Activated T-cell treated with anti-CD3 and anti-CD28 coated beads, Interleukin-2, amount 50 U/mL, for 72 hours (primary cell): ENCODE results near the gene AHSA1. TPM values are rescaled to one million over a fixed set of nuclear protein-coding genes. Genes with fewer than 3 reads are reported as not detected.
"Not testable (repeated sequence)": the region's sequence is repeated elsewhere in the genome, so short reads cannot be mapped to it uniquely, and the experiment has no call there.

Source experiments
- ATAC-seq, 2 donors: fragments of 150-1000 bp; cut with Tn5 transposase; replicated peaks in 1 of 2; 2 replicates each; pipeline ENCODE4 v1.10.0; 2021; ENCODE audit warnings: moderate library complexity in 2 of 2, mild to moderate bottlenecking in 1 of 2
- DNase-seq, 2 donors: peaks; one replicate each; pipeline ENCODE4 v3.0.0; 2021 to 2022; ENCODE audit warnings: mixed read lengths in 1 of 2
- H3K27ac Mint-ChIP-seq: one replicate; pipeline ENCODE4 v1.8.0; 2022; ENCODE audit warnings: mild to moderate bottlenecking, moderate library complexity, mixed read lengths
- H3K27me3 Mint-ChIP-seq: one replicate; pipeline ENCODE4 v1.8.0; 2022; ENCODE audit warnings: low read depth, mixed read lengths
- H3K36me3 Mint-ChIP-seq, 2 donors: one replicate each; pipeline ENCODE4 v1.8.0; 2022; ENCODE audit warnings: mixed read lengths in 2 of 2, mild to moderate bottlenecking in 1 of 2; ENCODE audit not compliant: insufficient read depth in 2 of 2
- H3K4me1 Mint-ChIP-seq: one replicate; pipeline ENCODE4 v1.8.0; 2022; ENCODE audit warnings: low read depth, mixed read lengths
- H3K4me3 Mint-ChIP-seq, 2 donors: one replicate each; pipeline ENCODE4 v1.8.0; 2022; ENCODE audit warnings: mild to moderate bottlenecking in 2 of 2, mixed read lengths in 2 of 2, moderate library complexity in 2 of 2
- H3K9me3 Mint-ChIP-seq, 2 donors: one replicate each; pipeline ENCODE4 v1.8.0; 2022; ENCODE audit warnings: mixed read lengths in 2 of 2
- total RNA-seq, 2 donors: library from RNA; stranded (reverse); gene quantifications; one replicate each; pipeline ENCODE4 v1.2.3, GENCODE V29; 2022

AHSA1 gene
- total RNA-seq = 100 to 1,000 TPM in 1 of 2 donors, 10 to 100 TPM in 1; 79.1 to 101 TPM

DNA sequence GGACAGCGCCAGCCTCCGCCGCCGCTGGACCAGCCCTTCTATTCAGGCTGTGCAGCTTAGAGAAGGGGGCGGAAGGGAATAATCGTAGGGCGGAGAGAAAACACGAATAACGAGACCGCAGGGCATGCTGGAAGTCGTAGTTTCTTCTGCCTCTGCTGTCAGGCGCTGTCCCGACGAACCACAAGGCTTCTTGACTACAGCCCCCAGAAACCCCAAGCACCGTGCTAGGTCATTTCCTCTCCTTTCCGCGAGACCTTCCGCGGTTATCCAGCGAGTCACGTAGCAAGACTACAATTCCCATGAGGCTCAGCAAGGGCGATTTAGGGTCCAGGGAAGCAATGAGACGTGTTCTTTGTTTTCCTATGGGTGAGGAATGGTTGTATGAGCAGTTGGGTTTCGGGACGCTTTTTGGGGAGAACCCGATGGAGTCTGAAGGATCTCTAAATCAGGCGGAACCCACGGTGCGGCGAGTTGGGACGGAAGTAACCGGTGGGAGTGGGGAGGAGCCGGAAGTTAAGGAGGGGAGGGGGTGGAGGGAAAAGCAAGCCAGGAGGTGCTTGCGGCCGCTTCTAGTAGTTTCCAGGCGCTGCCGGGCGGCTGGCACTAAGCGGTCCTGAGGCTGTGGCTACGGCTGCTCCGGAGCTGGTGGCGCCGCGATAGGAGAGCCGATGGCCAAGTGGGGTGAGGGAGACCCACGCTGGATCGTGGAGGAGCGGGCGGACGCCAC lies at the start of gene AHSA1, which contains the start of gene VIPAS39:
AHSA1 (plus strand) TSS at position 572 of the 727 bp plus-strand sequence; CDS start at position 669, 97 bp downstream.
VIPAS39 (minus strand) TSS at position 80 of the 727 bp plus-strand sequence. CDS start 3,499 bp downstream, outside the sequence.
- peak; percentile 91 to 96 for DNase-seq
- Mint-ChIP-seq H3K9me3 (no peaks in the 10 kb centered on the region), H3K4me3 (peak within 1 kb of the TSS; percentile 97 to 100), H3K4me1 (peaks cover 42% of the 10 kb centered on the region), H3K36me3 (peaks cover 19 to 35% of the 10 kb centered on the region in 2 donors), H3K27ac (peak within 1 kb of the TSS; percentile 100), H3K27me3 (no peaks in the 10 kb centered on the region)
- ATAC-seq = peak; percentile 95

DNA sequence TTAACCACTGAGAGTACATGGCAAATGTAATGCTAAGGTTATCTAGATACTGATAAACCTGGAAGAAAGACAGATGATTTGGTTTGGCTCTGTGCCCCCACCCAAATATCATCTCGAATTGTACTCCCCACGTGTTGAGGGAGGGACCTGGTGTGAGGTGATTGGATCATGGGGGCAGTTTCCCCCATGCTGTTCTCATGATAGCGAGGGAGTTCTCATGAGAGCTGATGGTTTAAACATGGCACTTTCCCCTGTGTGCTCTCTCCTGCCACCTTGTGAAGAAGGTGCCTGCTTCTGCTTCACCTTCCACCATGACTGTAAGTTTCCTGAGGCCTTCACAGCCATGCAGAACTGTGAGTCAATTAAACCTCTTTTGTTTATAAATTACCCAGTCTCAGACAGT lies 48.8 kb upstream of the AHSA1 start:
- ATAC-seq = no peak
- H3K4me3 Mint-ChIP-seq = no peak overlapping the region
- H3K27me3 Mint-ChIP-seq = no peaks in the 10 kb centered on the region
- H3K4me1 Mint-ChIP-seq = peaks cover 17% of the 10 kb centered on the region
- H3K36me3 Mint-ChIP-seq = peaks cover 0 to 1% of the 10 kb centered on the region in 2 donors
- no peak for DNase-seq
- no peaks in the 10 kb centered on the region for H3K9me3 Mint-ChIP-seq
- no peak overlapping the region for H3K27ac Mint-ChIP-seq

DNA sequence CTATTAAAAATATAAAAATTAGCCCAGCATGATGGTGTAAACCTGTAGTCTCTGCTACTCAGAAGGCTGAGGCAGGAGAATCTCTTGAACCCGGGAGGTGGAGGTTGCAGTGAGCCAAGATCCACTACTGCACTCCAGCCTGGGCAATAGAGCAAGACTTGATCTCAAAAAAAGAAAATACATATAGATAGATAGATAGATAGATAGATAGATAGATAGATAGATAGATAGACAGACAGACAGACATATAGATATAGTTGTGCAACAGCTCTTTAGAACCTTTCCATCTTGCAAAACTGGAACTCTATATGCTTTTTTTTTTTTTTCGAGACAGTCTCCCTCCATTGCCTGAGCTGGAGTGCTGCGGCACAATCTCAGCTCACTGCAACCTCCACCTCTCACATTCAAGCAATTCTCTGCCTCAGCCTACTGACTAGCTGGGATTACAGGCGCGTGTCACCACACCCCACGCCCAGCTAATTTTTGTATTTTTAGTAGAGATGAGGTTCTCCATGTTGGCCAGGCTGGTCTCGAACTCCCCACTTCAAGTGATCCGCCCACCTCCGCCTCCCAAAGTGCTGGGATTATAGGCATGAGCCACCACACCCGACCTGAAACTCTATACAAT lies 42.4 kb upstream of the AHSA1 start:
- not testable (repeated sequence) for H3K27ac Mint-ChIP-seq, H3K27me3 Mint-ChIP-seq, ATAC-seq, H3K4me3 Mint-ChIP-seq, H3K9me3 Mint-ChIP-seq, H3K4me1 Mint-ChIP-seq, DNase-seq
- H3K36me3 Mint-ChIP-seq = peaks cover 7 to 10% of the 10 kb centered on the region in 2 donors

- H3K36me3 Mint-ChIP-seq = peaks cover 7 to 10% of the 10 kb centered on the region in 2 donors
- H3K27me3 Mint-ChIP-seq, H3K27ac Mint-ChIP-seq, H3K4me3 Mint-ChIP-seq, DNase-seq, H3K9me3 Mint-ChIP-seq, ATAC-seq, H3K4me1 Mint-ChIP-seq: not testable (repeated sequence)
These were observed 41.8 kb upstream of the AHSA1 start for GRCh38 chr14:77416098-77416497.

DNA sequence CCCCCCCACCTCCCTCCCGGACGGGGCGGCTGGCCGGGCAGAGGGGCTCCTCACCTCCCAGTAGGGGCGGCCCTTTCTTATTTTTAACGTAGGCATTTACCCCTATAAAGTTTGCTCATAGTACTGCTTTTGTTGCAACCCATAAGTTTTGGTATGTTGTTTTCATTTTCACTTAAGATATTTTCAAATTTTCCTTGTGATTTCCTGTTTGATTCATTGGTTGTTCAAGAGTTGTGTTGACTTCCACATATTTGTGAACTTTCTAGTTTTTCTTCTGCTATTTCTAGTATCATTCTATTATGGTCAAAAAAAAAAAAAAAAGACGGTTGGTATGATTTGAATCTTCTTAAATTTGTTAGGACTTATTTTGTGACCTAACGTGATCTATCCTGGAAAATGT lies 41.1 kb upstream of the AHSA1 start:
- H3K4me3 Mint-ChIP-seq = no peak overlapping the region
- peaks cover 9 to 13% of the 10 kb centered on the region in 2 donors for H3K36me3 Mint-ChIP-seq
- no peak overlapping the region for H3K27ac Mint-ChIP-seq
- no peaks in the 10 kb centered on the region for H3K4me1 Mint-ChIP-seq
- ATAC-seq (no peak), DNase-seq (no peak)
- peaks cover 8 to 11% of the 10 kb centered on the region in 2 donors for H3K9me3 Mint-ChIP-seq
- no peaks in the 10 kb centered on the region for H3K27me3 Mint-ChIP-seq

DNA sequence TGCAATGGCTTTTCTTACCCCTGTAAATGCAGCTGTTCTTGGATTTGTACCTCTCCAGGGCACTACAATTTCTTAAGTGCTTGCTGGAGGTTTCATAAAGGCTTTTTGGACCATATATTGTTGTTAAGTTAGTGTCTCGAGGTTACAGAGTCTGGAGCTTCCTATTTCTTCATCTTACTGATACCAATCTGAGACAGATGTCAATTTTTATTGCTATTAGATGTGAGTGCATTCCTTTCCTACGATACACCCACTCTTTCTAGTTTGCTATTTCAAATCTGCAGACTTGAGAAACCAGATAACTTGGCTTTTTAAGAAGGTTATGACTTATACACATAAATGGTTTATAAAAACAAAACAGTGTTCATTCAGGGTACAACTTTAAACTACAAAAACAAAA lies 36.7 kb upstream of the AHSA1 start:
- H3K36me3 Mint-ChIP-seq = peaks cover 17 to 28% of the 10 kb centered on the region in 2 donors
- ATAC-seq = no peak
- H3K27me3 Mint-ChIP-seq = no peaks in the 10 kb centered on the region
- H3K9me3 Mint-ChIP-seq = peaks cover 8 to 11% of the 10 kb centered on the region in 2 donors
- no peak for DNase-seq
- no peak overlapping the region for H3K27ac Mint-ChIP-seq
- no peak overlapping the region for H3K4me3 Mint-ChIP-seq
- H3K4me1 Mint-ChIP-seq = no peaks in the 10 kb centered on the region

- Mint-ChIP-seq H3K9me3 (peaks cover 5 to 8% of the 10 kb centered on the region in 2 donors), H3K36me3 (peaks cover 21 to 38% of the 10 kb centered on the region in 2 donors), H3K4me1 (no peaks in the 10 kb centered on the region), H3K27me3 (no peaks in the 10 kb centered on the region), H3K27ac (no peak within 1 kb of the TSS), H3K4me3 (no peak within 1 kb of the TSS)
- ATAC-seq (no peak), DNase-seq (no peak)
These were observed 34.5 kb upstream of the AHSA1 start, which contains the start of gene NOXRED1 for GRCh38 chr14:77423423-77423822. TSS of gene NOXRED1 (minus strand) at chr14:77423523. CDS start at chr14:77422889, 634 bp downstream.

GRCh38 chr14:77424862-77425261 lies 33.0 kb upstream of the AHSA1 start:
- Mint-ChIP-seq H3K36me3 (peaks cover 18 to 34% of the 10 kb centered on the region in 2 donors), H3K27me3 (no peaks in the 10 kb centered on the region), H3K9me3 (peaks cover 2 to 5% of the 10 kb centered on the region in 2 donors), H3K4me3 (no peak overlapping the region), H3K27ac (no peak overlapping the region), H3K4me1 (no peaks in the 10 kb centered on the region)
- ATAC-seq = no peak
- DNase-seq = no peak

DNA sequence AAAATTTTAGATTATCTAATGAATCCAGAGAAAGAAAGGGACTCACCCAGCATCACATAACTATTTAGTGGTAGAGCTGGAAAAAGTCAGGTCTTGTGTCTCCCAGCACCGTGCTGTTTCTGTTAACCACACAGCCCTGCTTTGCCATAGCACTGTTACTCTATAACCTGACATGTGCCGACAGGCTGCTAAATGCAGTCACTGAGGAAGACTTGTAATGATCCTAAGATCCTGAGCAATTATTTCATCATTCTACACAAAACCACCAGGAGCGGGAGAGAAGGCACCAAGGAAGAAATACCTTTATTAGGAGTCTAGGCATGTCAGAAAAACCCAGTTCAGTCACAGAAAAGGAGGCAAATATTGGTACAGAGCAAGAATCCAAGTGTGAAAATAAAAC lies 31.5 kb upstream of the AHSA1 start:
- no peak overlapping the region for H3K4me3 Mint-ChIP-seq
- no peaks in the 10 kb centered on the region for H3K4me1 Mint-ChIP-seq
- peaks cover 15 to 34% of the 10 kb centered on the region in 2 donors for H3K36me3 Mint-ChIP-seq
- no peak for ATAC-seq
- no peaks in the 10 kb centered on the region for H3K27me3 Mint-ChIP-seq
- no peak overlapping the region for H3K27ac Mint-ChIP-seq
- no peak for DNase-seq
- H3K9me3 Mint-ChIP-seq = peaks cover 0 to 2% of the 10 kb centered on the region in 2 donors

DNA sequence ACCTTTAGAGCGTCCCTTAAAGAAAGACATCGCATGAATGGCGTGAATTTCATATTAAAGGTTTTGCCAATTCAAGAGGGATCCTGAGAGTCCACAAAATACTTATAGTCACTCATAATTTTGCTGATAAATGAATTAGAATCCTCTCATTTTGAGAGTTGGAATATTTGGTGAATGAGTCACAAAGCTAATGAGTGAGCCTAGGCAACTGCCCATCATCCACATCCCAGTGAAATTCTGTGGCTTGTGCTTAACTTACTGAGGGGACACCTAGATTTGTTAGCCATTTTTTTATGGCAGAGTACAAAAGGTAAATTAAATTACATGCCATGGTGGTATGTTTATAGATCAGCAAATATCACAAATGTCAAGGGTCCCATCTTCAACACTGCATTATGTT lies 21.9 kb upstream of the AHSA1 start:
- ATAC-seq = no peak
- H3K4me1 Mint-ChIP-seq = no peaks in the 10 kb centered on the region
- H3K4me3 Mint-ChIP-seq = no peak overlapping the region
- H3K27me3 Mint-ChIP-seq = no peaks in the 10 kb centered on the region
- no peak overlapping the region for H3K27ac Mint-ChIP-seq
- no peak for DNase-seq
- H3K36me3 Mint-ChIP-seq = peaks cover 3 to 10% of the 10 kb centered on the region in 2 donors
- H3K9me3 Mint-ChIP-seq = no peaks in the 10 kb centered on the region

DNA sequence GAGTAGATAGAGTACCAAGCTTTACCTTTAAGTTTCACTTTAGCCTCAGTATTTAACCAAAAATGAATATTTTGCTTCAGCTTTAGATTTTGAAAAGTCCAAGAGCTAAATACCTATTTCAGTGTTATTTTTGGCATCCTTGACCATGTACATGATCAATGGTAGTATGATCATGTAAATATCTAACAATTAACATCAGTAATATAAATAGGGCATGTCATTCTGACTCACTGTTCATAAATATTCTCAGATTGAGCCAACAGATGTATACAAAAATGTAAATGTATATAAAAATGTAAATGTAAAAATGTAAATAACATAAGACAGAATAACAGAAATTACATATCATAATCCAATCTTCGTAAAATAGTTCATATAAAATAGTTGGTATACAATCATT lies 19.3 kb upstream of the AHSA1 start:
- DNase-seq (no peak), ATAC-seq (no peak)
- Mint-ChIP-seq H3K4me3 (no peak overlapping the region), H3K36me3 (peaks cover 5 to 13% of the 10 kb centered on the region in 2 donors), H3K27me3 (no peaks in the 10 kb centered on the region), H3K27ac (no peak overlapping the region), H3K9me3 (no peaks in the 10 kb centered on the region), H3K4me1 (no peaks in the 10 kb centered on the region)

- Mint-ChIP-seq H3K36me3 (peaks cover 5 to 9% of the 10 kb centered on the region in 2 donors), H3K9me3 (no peaks in the 10 kb centered on the region), H3K4me1 (no peaks in the 10 kb centered on the region), H3K27me3 (no peaks in the 10 kb centered on the region), H3K4me3 (no peak overlapping the region), H3K27ac (no peak overlapping the region)
- no peak for DNase-seq
- no peak for ATAC-seq
These were observed 18.0 kb upstream of the AHSA1 start for GRCh38 chr14:77439861-77440260.

DNA sequence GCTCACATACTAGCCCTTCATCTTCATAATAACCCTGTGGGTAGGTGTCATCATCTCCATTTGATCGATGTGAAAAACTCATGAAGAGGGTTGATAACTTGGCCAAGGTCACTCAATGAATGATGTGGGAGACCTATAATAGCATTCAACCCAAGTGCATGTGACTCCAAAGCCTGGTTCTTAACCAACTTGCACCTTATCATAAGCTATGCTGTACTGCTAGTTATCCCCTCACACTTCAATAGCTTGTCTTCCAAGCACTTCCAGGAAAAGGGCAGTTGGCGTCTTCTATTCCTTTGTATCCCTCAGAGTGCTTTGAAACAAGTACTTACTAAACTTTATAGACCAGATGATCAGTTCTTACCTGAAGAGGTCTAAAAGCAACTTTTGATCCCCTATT lies 15.7 kb upstream of the AHSA1 start:
- H3K9me3 Mint-ChIP-seq = no peaks in the 10 kb centered on the region

More for the DNA sequence above, 15.7 kb upstream of the AHSA1 start:
- Mint-ChIP-seq H3K4me1 (no peaks in the 10 kb centered on the region), H3K36me3 (peaks cover 3 to 7% of the 10 kb centered on the region in 2 donors), H3K27me3 (no peaks in the 10 kb centered on the region), H3K27ac (no peak overlapping the region), H3K4me3 (no peak overlapping the region)
- ATAC-seq = no peak
- DNase-seq = no peak
